GM23248 (cell line): ENCODE data around the gene SCN7A. TPM values are rescaled to one million over a fixed set of nuclear protein-coding genes. Genes with fewer than 3 reads are reported as not detected.
A peak's percentile ranks its signal among the peaks of the same experiment; 100 is the strongest.

Source experiments
- DNase-seq: peaks from one replicate; pipeline ENCODE4 v3.0.0-alpha.2; 2015
- H2AFZ ChIP-seq: fragments of 200-600 bp; sonication (generic); 2 replicates; pipeline ENCODE4 v1.6.1; 2016; ENCODE audit warnings: antibody characterized with exemption
- H3F3A ChIP-seq: fragments of 200-600 bp; sonication (generic); 2 replicates; pipeline ENCODE4 v1.6.1; 2016; ENCODE audit warnings: mild to moderate bottlenecking, antibody characterized with exemption, mixed run types; ENCODE audit not compliant: insufficient read depth
- H3K27ac ChIP-seq: fragments of 200-600 bp; sonication (generic); 2 replicates; pipeline ENCODE4 v1.5.1; 2016; ENCODE audit warnings: mild to moderate bottlenecking
- H3K27me3 ChIP-seq: fragments of 200-600 bp; sonication (generic); replicated peaks from 2 replicates; pipeline ENCODE4 v1.6.1; 2016; ENCODE audit warnings: mild to moderate bottlenecking; ENCODE audit not compliant: insufficient read depth
- H3K36me3 ChIP-seq: fragments of 200-600 bp; sonication (generic); 2 replicates; pipeline ENCODE4 v1.6.1; 2016; ENCODE audit warnings: low read depth, mild to moderate bottlenecking
- H3K4me1 ChIP-seq: fragments of 200-600 bp; sonication (generic); 2 replicates; pipeline ENCODE4 v1.6.1; 2016; ENCODE audit warnings: mild to moderate bottlenecking; ENCODE audit not compliant: insufficient read depth
- H3K4me2 ChIP-seq: fragments of 200-600 bp; sonication (generic); one replicate; pipeline ENCODE4 v1.6.1; 2016; ENCODE audit warnings: mild to moderate bottlenecking; ENCODE audit not compliant: unreplicated experiment
- H3K4me3 ChIP-seq: fragments of 200-600 bp; sonication (generic); 2 replicates; pipeline ENCODE4 v1.5.1; 2016; ENCODE audit warnings: mild to moderate bottlenecking
- H3K79me2 ChIP-seq: fragments of 200-600 bp; sonication (generic); 2 replicates; pipeline ENCODE4 v1.6.1; 2016; ENCODE audit warnings: mild to moderate bottlenecking; ENCODE audit not compliant: insufficient read depth
- H3K9ac ChIP-seq: fragments of 200-600 bp; sonication (generic); 2 replicates; pipeline ENCODE4 v1.6.1; 2016; ENCODE audit warnings: mild to moderate bottlenecking
- H3K9me2 ChIP-seq: fragments of 200-600 bp; sonication (generic); 2 replicates; pipeline ENCODE4 v1.6.1; 2016; ENCODE audit warnings: mixed run types, mild to moderate bottlenecking, moderate library complexity; ENCODE audit not compliant: insufficient read depth
- H3K9me3 ChIP-seq: fragments of 200-600 bp; sonication (generic); one replicate; pipeline ENCODE4 v1.6.1; 2017; ENCODE audit warnings: low read depth
- H4K20me1 ChIP-seq: fragments of 200-600 bp; sonication (generic); 2 replicates; pipeline ENCODE4 v1.6.0; 2016; ENCODE audit not compliant: insufficient read depth
- EZH2 ChIP-seq: fragments of 200-600 bp; sonication (generic); IDR thresholded peaks from 2 replicates; pipeline ENCODE4 v1.6.1; 2018; ENCODE audit warnings: antibody characterized with exemption, mild to moderate bottlenecking; ENCODE audit not compliant: insufficient read depth, poor library complexity, severe bottlenecking
- EZH2phosphoT487 ChIP-seq: fragments of 200-600 bp; sonication (generic); IDR thresholded peaks from 2 replicates; pipeline ENCODE4 v1.6.1; 2018; ENCODE audit warnings: antibody characterized with exemption, moderate library complexity, mild to moderate bottlenecking, low read depth; ENCODE audit not compliant: insufficient read depth
- WGBS, 2 experiments: methylation state at CpG; one replicate each; pipeline ENCODE4 v1.1.6; 2015 to 2017; ENCODE audit warnings: low lambda C conversion rate in 2 of 2, low coverage in 1 of 2; ENCODE audit errors: missing lambda C conversion rate in 2 of 2; 5-methylcytosine and 5-hydroxymethylcytosine counted together
- in situ Hi-C: fragments of 300-500 bp; cut with MboI; formaldehyde crosslinking; loops from 2 replicates; pipeline ENCODE4 v1.15.0; 2020
- polyA plus RNA-seq: library from polyadenylated mRNA; unstranded; fragments of >200 nt; fragmentation: Nextera tagmentation; extraction: Ambion mirVana; gene quantifications from 2 replicates; pipeline ENCODE4 v1.2.1, GENCODE V29; 2016
- total RNA-seq: library from RNA; depleted of rRNA; stranded (reverse); fragments of >200 nt; shearing (Covaris generic); gene quantifications from 2 replicates; pipeline ENCODE4 v1.2.3, GENCODE V29; 2014

SCN7A gene
- total and polyA plus RNA-seq, 2 experiments from 2014 or later: not detected

DNA sequence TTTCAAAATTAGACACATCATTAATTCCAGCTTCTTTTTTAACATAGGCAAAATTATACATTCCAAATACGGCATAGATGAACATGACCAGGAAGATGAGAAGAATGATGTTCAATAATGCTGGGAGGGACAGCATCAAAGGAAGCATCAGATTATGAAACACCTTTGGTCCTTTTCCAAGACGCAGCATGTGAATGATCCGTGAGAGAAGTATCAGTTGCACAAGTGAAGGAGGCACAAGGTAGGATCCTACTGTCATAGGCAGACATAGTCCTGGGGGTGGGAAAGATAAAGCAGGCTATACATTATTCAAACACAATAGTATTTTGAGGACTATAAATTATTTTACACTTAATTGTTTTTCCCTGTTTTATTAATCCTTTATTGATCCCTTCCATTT lies 87.7 kb downstream of the SCN7A start:
- no peaks in the 10 kb centered on the region for H4K20me1 ChIP-seq
- H3F3A ChIP-seq: peaks cover 5% of the 10 kb centered on the region
- no peak for DNase-seq
- H3K36me3 ChIP-seq: no peaks in the 10 kb centered on the region
- H3K9me3 ChIP-seq: no peaks in the 10 kb centered on the region
- TF ChIP-seq EZH2 (no peak), EZH2phosphoT487 (no peak)
- peaks cover 10% of the 10 kb centered on the region for H3K4me1 ChIP-seq
- in situ Hi-C loops: loop anchor here (25.0 kb wide), 1 partner anchor 219 kb away; no protein-coding TSS in a partner anchor
- no peak overlapping the region for H3K27ac ChIP-seq
- H3K79me2 ChIP-seq: no peaks in the 10 kb centered on the region
- no peaks in the 10 kb centered on the region for H3K9me2 ChIP-seq
- H3K4me2 ChIP-seq: no peak overlapping the region
- no peaks in the 10 kb centered on the region for H3K27me3 ChIP-seq
- no peak overlapping the region for H3K9ac ChIP-seq
- no peak overlapping the region for H3K4me3 ChIP-seq
- 95 to 97% methylated on average over 3 of the region's 3 CpGs for WGBS, 2 experiments
- no peak overlapping the region for H2AFZ ChIP-seq

DNA sequence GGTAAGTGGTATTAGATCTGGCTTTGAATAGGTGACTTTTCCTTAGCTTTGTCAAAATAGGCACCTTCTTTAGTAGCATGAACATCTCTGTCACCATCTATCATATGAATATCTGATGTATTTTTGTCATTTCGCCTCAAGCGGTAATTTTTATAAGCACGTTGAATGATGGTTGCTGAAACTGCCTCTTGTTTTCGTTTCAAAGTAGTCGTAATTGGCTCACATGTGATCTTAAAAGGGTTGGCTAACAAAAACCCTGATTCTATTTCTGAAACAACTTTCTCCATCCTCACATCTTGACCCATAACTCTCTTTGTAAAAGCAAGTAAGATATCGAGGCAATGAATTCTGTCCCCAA lies 88.5 kb downstream of the SCN7A start:
- TF ChIP-seq EZH2 (no peak), EZH2phosphoT487 (no peak)
- Histone ChIP-seq H3K4me1 (peaks cover 4% of the 10 kb centered on the region), H3K36me3 (no peaks in the 10 kb centered on the region), H4K20me1 (no peaks in the 10 kb centered on the region), H3K27ac (no peak overlapping the region), H3K9me3 (no peaks in the 10 kb centered on the region), H3K9ac (no peak overlapping the region), H3F3A (no peaks in the 10 kb centered on the region), H3K27me3 (no peaks in the 10 kb centered on the region), H3K4me2 (no peak overlapping the region), H3K9me2 (no peaks in the 10 kb centered on the region), H3K4me3 (no peak overlapping the region), H2AFZ (no peak overlapping the region), H3K79me2 (no peaks in the 10 kb centered on the region)
- WGBS, 2 experiments: 87 to 89% methylated on average over 6 of the region's 6 CpGs
- in situ Hi-C loops: loop anchor here (25.0 kb wide), 1 partner anchor 218 kb away; no protein-coding TSS in a partner anchor
- DNase-seq: no peak

DNA sequence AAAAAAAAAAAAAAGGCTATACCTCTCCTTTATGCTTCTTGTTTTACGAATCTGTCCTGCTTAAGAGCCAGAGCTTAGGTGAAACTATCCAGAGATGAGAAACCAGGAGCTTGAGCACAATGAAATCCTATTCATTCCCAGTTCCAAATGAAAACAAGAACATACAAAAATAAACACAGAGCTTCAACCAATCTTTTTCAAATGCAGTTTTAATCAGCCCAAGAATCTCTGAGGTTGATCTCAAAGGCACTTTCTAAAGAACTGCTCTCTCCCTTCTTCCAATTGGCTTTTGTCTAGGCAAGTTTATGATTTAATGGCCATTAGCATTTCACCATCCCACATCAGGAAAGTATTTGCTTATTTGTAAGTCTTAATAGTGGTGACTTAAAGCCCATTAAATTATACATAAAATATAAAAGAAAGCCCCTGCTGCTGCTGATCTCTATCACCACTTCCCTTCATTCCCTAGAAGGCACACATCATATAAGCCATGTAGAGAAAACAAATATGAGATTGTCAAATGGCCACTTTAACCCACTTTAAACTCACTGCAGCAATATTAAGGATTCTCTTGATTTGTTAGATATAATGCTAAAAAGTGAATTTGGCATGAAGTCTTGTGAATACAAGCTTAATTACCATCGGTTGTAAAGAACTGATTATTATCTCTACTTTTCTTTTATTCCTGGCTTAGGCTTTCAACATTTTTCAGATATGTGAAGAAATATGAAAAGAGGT lies 89.0 kb downstream of the SCN7A start:
- Histone ChIP-seq H2AFZ (peak overlapping the region; percentile 55; the same call in 1 of the 2 replicates), H3K9me2 (no peaks in the 10 kb centered on the region), H3K79me2 (no peaks in the 10 kb centered on the region), H3K4me3 (no peak overlapping the region), H3K9me3 (no peaks in the 10 kb centered on the region), H3K27me3 (no peaks in the 10 kb centered on the region), H3K27ac (no peak overlapping the region), H3F3A (no peaks in the 10 kb centered on the region), H4K20me1 (no peaks in the 10 kb centered on the region), H3K36me3 (no peaks in the 10 kb centered on the region), H3K4me1 (no peaks in the 10 kb centered on the region), H3K4me2 (no peak overlapping the region), H3K9ac (no peak overlapping the region)
- TF ChIP-seq EZH2phosphoT487 (no peak), EZH2 (no peak)
- 55 to 60% methylated on average over 2 of the region's 2 CpGs for WGBS, 2 experiments
- no peak for DNase-seq
- in situ Hi-C loops: loop anchor here (25.0 kb wide), 1 partner anchor 218 kb away; no protein-coding TSS in a partner anchor

DNA sequence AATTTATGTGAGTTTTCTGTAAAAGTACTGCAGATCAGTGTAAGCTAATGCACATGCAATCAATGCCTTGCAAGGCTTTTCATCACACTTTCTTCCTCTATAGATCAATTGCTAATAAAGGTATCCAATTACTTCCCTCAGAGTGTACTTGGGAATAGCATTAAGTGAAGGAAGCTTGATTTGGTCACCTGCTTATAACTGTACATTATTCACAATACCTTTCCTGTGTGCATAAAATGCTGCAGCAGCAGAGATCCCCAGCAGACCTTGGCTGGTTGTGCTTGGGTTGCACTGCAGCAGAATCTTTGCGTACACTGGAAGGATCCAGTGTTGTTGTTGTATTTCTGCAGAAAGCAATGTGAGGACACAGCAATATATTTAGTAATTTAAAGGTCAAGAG lies 99.8 kb downstream of the SCN7A start:
- DNase-seq: no peak
- no peaks in the 10 kb centered on the region for H3F3A ChIP-seq
- H3K36me3 ChIP-seq: no peaks in the 10 kb centered on the region
- H3K79me2 ChIP-seq: no peaks in the 10 kb centered on the region
- no peaks in the 10 kb centered on the region for H3K9me3 ChIP-seq
- H3K9ac ChIP-seq: no peak overlapping the region
- in situ Hi-C loops: no loop called here
- no peaks in the 10 kb centered on the region for H3K4me1 ChIP-seq
- no peak overlapping the region for H3K27ac ChIP-seq
- 0 out of 2 replicates have a peak, but pooled peaks cover under 1% of the 10 kb centered on the region for H3K9me2 ChIP-seq
- WGBS, 2 experiments: 89 to 100% methylated on average over 1 of the region's 1 CpG
- no peak overlapping the region; the same call in 1 of the 2 replicates for H2AFZ ChIP-seq
- H3K27me3 ChIP-seq: no peaks in the 10 kb centered on the region
- no peaks in the 10 kb centered on the region for H4K20me1 ChIP-seq
- TF ChIP-seq EZH2phosphoT487 (no peak), EZH2 (no peak)
- H3K4me3 ChIP-seq: no peak overlapping the region
- H3K4me2 ChIP-seq: no peak overlapping the region
